NCI-H1694 (cell line): ENCODE measurements around the gene HOXD12.

Experiments used
- DNase-seq: peaks from one replicate; lab custom pipeline; 2025; lab: John Stamatoyannopoulos, UW

The HOXD12 gene

DNA sequence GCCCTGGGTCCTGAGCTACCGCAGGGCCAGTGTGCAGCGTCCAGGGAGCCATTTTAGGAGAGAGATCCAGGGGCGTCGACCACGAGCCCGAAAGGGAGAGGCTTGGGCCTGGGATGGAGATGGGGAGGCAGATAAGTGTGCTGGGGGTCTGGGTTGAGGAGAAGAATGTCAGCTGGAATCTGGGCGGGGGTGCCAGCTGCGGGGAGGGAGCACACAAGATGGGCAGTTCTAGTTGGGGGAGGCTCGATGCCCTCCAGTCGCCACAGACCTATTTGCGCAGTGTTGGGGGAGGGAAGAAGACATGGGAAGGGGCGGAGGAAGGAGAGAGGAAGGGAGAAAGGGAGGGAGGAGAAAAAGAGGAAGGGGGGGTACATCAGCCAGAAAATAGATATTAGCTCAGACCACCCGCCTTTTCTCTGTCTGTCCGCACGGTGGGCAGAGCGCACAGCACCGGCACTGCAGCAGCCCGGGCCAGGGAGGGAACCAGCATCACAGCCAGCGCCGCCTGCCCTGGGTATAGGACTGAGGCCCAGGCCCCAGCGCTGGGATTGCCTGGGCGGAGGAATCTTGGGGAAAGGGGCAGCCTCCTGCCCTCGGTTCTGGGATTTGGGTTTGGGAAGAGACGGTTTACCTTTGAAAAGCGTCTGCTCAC is 5.6 kb downstream of the HOXD12 start:
- no peak for DNase-seq

DNA sequence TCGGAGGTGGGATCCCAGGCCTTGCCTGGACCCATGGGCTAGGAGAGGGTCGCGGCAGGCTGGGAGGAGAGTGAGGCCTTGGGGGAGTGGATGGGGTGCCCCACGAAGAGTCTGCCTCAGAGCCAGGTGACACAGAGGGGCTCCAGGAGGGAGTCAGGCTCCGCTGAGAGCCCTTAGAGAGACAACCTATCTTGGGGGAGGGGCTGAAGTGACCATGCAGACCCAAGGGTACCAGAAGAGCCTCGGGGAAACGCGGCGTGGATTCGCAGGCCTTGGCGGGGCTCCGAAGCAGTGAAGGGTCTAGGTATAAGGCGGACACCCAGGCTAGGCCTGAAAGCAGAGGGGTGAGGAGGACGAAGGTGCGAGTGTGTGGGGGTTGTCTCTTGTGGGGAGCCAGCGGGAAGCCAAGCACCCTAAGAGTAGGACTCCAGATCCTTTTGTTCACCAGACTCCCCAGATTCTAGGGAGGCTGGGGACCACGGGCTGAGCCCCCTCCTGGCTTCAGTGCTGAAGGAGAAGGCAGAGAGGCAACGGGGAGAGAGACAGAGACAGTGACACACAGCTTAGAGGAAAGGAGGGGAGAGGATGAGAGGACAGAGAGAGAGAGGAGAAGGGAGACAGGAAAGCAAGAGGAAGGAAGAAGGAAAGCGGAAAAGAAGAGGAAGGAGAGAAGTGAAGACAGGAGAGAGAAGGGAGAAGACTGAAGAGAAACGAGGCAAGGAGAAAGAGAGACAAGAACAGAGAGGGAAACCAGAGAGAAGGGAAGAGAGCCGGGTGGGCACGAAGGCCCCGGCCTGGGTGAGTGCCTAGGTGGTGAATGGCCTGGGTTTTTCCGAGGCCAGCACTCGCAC is 6.4 kb downstream of the HOXD12 start:
- DNase-seq = no peak

DNA sequence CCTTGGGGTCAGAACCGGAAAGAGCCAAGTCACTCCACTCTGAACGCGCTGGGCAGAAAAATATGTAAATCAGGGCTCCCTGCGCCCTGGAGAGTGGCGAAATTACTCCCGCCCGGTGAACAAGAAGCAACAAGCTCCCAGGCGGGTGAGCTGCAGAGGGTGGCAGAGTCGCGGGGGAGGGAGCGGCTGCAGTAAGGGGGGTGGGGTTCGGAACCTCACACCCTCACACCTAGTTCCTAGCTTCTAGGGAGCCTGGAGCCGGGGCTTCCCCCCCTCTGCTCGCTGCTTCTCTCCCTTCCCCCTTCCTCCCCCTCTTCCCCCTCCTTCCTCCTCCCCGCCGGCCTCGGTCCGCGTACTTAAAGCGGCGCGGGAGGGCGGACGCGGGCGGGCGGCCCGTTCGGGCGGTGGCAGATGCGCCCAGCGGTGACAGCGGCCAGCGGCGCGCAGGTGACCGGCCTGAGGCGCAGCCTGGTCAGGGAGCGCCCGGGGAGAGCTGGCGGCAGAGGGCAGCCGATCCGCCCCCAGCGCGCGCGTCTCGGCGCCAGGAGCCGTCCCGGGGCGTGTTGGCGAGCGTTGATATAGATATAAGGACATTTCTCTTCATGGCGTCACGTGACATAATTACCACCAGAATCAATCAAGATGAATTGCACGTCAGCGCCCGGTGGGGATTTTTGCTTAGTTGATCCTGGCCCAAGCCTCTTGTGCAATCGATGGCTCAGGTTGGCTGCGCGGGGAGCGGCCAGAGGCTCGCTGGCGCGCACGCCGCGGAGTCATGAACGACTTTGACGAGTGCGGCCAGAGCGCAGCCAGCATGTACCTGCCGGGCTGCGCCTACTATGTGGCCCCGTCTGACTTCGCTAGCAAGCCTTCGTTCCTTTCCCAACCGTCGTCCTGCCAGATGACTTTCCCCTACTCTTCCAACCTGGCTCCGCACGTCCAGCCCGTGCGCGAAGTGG is 7.3 kb downstream of the HOXD12 start, which contains the start of gene HOXD11:
Gene HOXD11, plus strand, starts transcription at position 700 of the 959 bp plus-strand sequence. Its CDS starts 76 bp downstream, at position 776.
- peak; percentile 21 for DNase-seq

DNA sequence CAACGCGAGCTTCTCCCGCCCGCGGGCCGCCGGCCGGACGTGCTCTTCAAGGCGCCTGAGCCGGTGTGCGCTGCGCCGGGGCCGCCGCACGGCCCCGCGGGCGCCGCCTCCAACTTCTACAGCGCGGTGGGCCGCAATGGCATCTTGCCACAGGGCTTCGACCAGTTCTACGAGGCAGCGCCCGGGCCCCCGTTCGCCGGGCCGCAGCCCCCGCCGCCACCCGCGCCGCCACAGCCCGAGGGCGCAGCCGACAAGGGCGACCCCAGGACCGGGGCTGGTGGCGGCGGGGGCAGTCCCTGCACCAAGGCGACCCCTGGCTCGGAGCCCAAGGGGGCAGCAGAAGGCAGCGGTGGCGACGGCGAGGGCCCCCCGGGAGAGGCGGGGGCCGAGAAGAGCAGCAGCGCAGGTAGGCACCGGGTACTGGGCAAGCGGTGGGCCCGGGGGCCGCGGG is 8.2 kb downstream of the HOXD12 start:
- DNase-seq = no peak

DNA sequence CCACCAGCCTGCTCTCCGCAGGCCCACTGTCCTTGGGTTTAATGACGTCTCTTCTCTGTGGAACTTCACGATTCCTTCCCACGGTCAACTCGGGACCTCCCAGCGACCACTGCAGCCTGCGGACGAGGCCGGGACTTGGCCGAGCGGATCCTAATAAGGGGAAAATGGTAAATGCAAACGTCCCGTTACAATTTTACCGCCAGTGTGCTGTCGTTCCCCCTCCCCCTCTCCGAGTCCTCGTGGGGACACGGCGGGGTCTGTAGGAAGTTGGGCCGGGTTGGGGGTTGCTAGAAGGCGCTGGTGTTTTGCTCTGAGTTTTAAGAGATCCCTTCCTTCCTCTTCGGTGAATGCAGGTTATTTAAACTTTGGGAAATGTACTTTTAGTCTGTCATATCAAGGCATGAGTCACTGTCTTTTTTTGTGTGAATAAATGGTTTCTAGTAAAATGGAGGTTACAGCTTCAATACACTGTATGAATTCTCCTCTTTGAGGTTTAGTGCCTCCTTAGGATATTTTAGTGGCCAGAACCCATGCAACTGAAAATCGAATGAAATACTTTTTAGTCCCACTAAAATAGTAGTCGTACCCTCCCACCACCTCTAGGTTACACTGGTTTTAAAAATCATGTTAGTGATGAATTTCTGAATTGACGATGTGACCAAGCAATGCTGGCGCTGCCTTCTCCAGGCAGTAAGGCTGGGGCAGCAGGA is 9.8 kb downstream of the HOXD12 start:
- no peak for DNase-seq

DNA sequence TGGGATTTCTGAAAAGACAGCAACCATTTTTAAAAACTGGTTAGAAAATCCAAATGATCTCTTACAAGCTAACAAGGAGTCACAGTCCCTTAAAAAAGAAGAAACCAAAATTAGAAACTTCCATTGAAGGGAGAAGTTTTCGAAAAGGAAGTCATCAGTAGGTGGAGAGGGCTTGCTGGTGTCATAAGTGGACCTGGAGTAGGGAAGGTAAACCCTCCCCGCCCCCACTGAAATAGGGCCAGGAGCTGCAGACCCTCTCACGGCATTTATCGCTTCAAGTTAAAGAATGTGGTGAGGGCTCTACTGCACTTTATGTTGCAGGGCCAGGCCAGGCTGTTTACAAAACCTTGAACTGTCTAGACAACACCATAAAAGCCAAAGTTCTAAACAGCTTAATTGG is 10.4 kb downstream of the HOXD12 start:
- no peak for DNase-seq

DNA sequence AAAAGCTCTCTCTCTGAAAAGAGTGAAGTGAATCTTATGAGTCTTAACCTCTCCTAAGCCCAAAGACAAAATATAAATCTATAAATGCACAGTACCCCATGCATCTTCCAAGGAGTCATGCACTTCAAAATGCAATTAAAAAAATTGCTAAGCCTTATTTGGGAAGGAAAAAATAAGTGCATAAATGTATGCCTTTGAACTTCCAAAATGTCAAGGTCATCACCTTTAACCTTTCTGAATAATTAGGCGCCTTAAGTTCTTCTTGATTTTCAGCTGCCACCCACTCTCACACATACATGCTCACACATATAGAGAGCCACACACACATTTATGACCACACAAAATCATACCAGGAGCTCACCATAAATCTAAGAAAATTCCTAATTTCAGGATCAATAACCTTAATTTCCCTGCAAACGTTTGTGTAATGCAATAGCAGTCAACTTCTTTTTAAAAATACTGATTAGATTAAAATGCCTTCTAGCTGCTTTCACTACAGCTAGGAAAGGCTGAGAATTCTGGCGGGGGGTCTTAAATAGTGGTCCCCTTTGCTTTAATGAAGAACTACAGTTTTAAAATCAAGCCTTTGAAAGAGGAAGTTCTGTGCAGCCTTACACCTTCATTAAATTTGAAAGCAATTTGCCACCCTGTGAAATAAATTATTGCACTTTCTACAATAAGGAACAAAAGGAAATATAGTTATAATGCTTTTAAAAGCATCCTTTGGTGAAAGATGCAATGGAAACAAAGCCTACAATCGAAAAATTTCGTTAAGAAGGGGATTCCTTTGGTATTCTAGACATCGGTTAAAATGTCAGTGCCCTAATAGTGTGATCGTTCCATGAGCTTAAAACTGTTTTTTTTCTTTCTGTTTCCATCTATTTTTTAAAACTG is 11.1 kb downstream of the HOXD12 start:
- DNase-seq = no peak

DNA sequence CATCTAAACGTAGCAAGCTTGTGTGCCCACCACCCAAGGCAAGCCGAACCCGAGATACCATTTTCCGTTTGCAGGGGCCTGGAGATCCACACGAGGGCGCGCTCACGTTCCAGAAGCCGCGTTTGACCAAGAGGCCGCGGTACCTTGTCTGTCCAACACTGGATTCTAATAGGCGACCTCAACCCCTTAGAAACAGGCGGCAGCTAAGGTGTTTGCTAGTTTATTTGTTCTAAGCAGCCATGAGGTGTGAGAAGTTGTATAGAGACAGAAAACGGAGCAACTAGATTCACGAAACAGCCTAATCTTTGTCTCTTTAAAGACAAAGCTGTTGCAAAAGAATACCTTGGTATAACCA is 11.7 kb downstream of the HOXD12 start:
- peak; percentile 27 for DNase-seq

DNA sequence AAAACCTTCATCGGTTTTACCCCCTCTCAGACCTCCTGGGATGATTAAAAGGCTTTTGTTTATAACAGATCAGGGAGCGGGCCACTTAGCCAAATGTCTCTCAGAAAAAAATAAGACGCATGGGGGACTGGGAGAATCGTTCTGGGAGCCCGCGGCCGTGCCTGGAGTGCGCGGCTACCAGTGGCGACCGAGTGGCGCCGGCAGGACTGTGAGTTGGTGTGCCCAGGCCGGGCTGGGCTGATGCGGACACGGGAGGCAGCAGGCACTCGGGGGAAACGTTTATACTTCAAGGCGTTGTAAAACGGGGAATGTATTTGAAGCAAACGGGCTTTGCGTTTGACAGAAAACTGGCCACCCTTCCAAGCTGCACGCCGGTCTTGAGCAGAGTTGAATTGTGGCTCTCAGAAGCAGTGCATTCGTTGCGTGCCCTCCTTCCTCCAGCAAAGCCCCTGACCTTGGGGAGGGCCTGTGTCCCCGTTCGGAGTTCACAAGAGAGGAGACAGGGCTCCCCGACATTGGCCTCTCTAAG is 12.3 kb downstream of the HOXD12 start:
- no peak for DNase-seq

DNA sequence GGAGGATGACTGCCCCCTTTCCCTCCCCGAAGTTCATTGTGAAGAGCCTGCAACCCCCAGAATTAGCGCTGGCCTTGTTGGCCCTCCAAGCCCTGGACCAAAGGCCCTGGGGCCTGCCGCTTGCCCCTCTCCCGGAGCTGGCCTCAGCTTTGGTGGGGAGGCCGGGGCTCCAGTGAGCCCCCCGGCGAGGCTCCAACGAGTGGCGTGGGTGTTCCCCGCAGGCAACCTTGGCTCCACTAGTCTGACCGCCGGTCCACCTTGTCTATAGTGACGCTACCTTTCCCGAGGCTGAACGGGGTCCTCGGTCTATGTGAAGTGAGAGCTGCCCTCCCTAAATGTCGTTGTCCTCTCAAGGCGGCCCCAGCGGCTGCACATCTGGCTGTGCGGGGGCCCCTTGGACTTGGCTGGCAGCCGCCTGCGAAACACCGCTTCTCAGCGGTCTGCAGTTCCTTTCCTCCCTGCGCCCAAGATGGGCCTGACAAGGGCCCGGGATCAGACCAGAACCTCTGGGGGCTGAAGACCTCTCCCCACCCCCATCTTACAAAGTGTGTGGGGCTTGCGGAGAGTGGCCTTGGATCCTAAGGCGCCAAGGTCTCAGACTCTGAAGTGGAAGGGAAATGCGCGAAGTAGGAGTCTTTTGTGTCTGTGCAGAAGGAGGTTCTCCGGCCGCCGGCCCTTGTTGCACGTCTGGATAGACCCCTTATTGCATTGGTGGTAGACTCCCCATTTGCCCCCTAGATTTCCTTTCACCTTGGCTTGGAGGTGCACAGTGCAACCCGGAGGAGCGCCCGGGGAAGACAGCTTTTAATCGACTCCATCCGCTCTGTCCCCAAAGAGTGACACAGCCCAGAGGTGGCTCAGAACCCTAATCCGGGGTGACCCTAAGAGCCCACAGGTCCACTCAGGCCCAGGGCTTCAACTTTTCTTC is 13.0 kb downstream of the HOXD12 start:
- DNase-seq = no peak

DNA sequence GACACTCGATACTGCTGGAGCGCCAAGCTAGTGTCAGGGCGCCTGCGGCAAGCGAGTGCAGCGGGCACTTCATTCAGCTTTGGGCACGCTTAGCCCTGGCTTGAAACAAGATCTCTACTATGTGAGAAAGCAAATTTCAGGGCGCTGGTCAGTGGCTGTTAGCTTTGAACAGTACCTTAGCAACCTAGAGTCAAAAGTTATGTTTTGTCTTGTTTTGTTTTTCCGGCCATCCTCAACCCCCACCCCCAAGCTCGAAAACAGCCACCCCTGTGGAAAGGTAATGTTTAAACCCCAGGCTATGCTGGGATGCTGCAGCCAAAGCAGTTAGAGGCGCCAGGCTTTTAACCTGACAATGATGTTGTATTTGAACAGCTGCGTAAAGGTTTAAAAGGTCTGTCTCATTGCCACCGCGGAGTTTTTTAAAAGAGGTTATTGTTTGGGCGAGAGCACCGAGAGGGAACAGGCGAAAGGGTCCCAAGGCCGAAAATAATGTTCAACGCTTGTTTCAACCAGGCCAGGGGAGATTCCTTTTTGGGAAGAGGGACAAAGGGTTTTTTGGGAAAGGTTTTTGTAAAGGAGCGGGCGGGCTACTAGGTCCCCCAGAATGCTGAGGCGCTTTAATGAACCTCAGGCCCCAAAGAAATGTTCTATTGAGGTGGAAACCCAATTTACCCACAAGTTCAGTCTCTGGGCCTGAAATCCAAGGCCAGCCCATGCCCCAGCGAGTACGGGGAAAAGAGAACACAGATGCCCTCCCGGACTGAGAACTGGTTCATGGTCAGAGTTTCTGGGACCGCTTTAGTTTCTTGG is 14.7 kb downstream of the HOXD12 start:
- no peak for DNase-seq

DNA sequence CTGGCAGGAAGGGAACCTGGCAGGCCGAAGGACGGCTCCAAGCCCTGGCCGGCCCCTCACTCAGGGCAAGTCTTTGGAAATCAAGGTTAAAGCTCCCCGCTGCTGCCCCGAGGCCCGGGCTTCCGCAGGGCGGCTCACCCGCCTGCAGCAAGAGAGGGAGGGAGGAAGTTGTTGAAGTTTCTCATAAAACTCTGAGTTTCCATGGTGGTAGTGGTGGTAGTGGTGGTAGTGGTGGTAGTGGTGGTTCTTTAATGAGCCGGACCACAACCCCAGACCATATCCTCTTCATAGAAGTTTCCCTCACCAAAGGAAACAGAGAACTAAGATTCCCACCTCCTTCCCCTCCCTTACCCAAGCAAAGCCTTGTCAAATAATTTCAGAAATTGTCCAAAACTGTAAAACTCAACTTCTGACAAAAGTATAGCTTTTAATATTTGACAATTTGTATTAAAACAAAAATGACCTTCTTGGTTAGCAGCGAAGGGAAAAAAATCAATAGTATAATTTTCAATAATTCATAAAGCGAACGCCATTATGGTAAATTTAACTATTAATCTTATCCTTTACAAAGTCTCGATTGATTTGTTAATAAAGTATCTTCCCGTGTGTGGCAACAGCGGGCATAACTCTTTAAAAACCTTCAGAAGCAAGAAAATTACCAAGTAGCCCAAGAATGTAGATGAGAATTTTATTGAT is 15.5 kb downstream of the HOXD12 start:
- no peak for DNase-seq

DNA sequence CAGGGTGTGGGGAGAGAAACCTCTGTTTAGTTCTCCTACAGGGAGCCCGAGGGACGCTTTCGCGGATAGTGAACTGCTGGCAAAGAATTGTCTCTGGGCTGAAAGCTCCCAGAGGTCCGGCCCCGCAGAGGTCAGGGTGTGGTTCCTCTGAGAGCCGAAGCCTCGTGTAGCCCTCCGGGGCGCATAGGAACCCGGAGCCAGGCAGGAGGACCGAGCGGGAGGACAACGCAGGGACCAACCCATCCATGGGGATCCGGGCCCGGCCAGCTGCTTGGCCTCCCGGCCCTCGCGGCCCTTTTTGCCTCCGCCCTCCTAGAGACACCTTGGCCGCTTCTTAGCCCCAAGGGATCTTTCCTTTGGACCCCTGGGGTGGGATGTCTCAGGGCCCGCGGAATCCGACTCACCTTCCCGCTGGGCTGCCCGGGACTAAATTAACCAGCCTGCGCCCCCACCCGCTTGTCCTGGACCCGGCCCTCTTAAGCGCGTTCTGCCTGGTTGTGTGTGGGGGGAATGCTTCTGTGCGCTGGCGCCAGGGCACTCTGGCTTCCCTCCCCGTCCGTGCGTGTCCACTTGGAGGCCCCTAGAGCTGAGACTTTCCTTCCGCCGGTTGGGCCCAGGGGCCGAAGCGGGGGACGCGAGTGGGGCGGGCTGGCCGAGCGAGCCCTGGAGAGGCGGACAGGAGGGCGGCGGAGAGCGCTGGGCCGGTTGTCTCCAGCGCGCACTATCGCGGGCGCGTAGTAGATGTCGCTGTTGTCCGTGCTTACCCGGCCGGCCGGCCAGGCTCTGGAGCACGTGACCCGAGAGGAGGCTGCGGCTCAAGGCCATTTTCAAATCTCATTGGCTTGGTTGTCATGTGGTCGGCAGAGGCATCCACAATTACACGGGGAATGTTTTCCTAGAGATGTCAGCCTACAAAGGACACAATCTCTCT is 16.6 kb downstream of the HOXD12 start, which contains the start of gene HOXD10:
Gene HOXD10, plus strand, starts transcription at position 896 of the 931 bp plus-strand sequence. CDS start 56 bp downstream, outside the sequence.
- DNase-seq = no peak

DNA sequence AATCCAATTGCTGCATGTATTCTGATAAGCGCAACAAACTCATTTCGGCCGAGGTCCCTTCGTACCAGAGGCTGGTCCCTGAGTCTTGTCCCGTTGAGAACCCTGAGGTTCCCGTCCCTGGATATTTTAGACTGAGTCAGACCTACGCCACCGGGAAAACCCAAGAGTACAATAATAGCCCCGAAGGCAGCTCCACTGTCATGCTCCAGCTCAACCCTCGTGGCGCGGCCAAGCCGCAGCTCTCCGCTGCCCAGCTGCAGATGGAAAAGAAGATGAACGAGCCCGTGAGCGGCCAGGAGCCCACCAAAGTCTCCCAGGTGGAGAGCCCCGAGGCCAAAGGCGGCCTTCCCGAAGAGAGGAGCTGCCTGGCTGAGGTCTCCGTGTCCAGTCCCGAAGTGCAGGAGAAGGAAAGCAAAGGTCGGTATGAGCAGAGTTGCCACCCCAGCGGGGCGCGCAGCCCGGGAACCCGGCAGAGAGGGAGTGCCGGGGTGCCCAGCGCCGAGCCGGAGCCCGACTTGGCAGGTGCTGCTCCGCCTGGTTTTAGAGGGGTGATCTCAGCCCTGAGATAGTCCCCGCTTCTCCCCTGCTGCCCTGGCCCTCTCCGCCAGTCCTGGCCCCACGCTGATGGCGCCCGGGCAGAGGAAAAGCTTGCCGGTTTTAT is 17.7 kb downstream of the HOXD12 start:
- DNase-seq = no peak

DNA sequence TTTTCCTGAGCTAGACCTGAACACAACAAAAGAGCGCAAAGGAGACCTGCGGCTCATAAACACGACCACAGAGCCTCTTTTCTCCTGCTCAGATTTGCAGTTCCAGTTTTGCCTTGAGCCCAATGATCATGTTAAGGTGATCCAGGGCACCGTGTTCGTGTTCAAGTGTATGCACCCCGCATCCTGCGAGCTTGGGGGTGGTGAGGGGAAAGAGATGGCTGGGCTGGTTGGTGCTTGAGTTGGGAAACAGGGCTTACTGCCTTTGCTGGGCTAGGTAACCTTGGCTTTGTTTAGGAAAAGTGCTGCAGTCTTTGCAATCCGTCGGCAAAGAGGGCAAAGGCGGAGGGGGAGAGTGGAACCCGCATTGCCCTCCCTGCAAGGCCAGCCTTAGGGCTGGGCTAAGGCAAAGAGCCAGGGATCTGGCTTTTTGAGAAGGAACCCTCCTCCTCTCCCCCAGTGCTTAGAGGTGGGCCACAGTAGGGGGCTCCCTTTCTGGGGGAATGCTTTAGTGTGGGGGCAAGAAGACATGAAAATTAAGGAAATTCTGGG is 18.3 kb downstream of the HOXD12 start:
- DNase-seq = no peak
